Endothelial cell of umbilical vein (primary cell): ENCODE data around the gene PODNL1. TPM values are rescaled to one million over a fixed set of nuclear protein-coding genes. Genes with fewer than 3 reads are reported as not detected.

Experiments used
- BruUV-seq: library from RNA; stranded (reverse); fragments of 400-500 nt; replicated peaks from 2 replicates; lab custom pipeline; 2021; lab: Mats Ljungman, UMichigan
- CTCF ChIA-PET: fragments of 300-600, 350-600 bp; sonication (Branson Sonifier 250); formaldehyde crosslinking; loops from one replicate; lab custom pipeline; 2021; ENCODE audit warnings: antibody characterized with exemption, inconsistent platforms; lab: Charles Lee
- POLR2A ChIA-PET: fragments of 300-600, 350-600 bp; sonication (Branson Sonifier 250); formaldehyde crosslinking; loops from one replicate; lab custom pipeline; 2021; ENCODE audit warnings: antibody characterized with exemption, inconsistent platforms; lab: Charles Lee
- DNase-seq: peaks from one replicate; pipeline ENCODE4 v3.0.0-alpha.2; 2011; ENCODE audit warnings: low read depth, low spot score
- FAIRE-seq: peaks from 2 replicates; lab custom pipeline; 2011; peaks lifted over from hg19 to GRCh38; lab: Jason Lieb, UNC
- H2AFZ ChIP-seq: 2 replicates; pipeline ENCODE4 v1.6.0; 2012; ENCODE audit warnings: low read depth, low read length, control low read depth, inconsistent platforms
- H3K27ac ChIP-seq: 2 replicates; pipeline ENCODE4 v1.5.1; 2011; ENCODE audit warnings: low read depth, mild to moderate bottlenecking, control low read depth, low read length, moderate library complexity; ENCODE audit not compliant: insufficient read depth
- H3K27me3 ChIP-seq, 2 experiments: 2 replicates each; pipeline versions ENCODE4 v1.6.0 to v1.6.1; 2011; ENCODE audit warnings: low read length in 2 of 2, mixed read lengths in 1 of 2; ENCODE audit not compliant: control insufficient read depth in 2 of 2, insufficient read depth in 2 of 2
- H3K36me3 ChIP-seq, 2 experiments: 2 replicates in 1 of 2; 3 replicates in 1 of 2; pipeline ENCODE4 v1.5.1; 2011; ENCODE audit warnings: low read length in 2 of 2, mild to moderate bottlenecking in 1 of 2, moderate library complexity in 1 of 2; ENCODE audit not compliant: control insufficient read depth in 2 of 2, insufficient read depth in 2 of 2; ENCODE audit errors: extremely low read depth in 1 of 2
- H3K4me1 ChIP-seq: 3 replicates; pipeline ENCODE4 v1.5.1; 2011; ENCODE audit warnings: mild to moderate bottlenecking, low read length; ENCODE audit not compliant: control insufficient read depth, insufficient read depth; ENCODE audit errors: extremely low read depth
- H3K4me2 ChIP-seq: 2 replicates; pipeline ENCODE4 v1.6.1; 2011; ENCODE audit warnings: low read length, control low read depth, mixed read lengths; ENCODE audit not compliant: insufficient read depth
- H3K4me3 ChIP-seq, 3 experiments: fragments of 200-600 bp in 1 of 3; sonication (generic), shearing (Covaris generic) in 1 of 3; replicated peaks in 1 of 3; 2 replicates each; pipeline ENCODE4 v1.5.1; 2011 to 2016; ENCODE audit warnings: control low read depth in 3 of 3, low read length in 3 of 3, mild to moderate bottlenecking in 2 of 3, inconsistent platforms in 1 of 3, low read depth in 1 of 3, moderate library complexity in 1 of 3; ENCODE audit not compliant: insufficient read depth in 1 of 3
- H3K79me2 ChIP-seq: 2 replicates; pipeline ENCODE4 v1.6.0; 2012; ENCODE audit warnings: low read length, inconsistent platforms; ENCODE audit not compliant: control insufficient read depth, insufficient read depth
- H3K9ac ChIP-seq: replicated peaks from 2 replicates; pipeline ENCODE3; 2011; ENCODE audit warnings: low read length, control low read depth; ENCODE audit not compliant: insufficient read depth; ENCODE audit errors: extremely low read depth
- H3K9me1 ChIP-seq: replicated peaks from 3 replicates; pipeline ENCODE4 v1.6.0; 2011; ENCODE audit warnings: mild to moderate bottlenecking, low read length; ENCODE audit not compliant: control insufficient read depth, insufficient read depth; ENCODE audit errors: extremely low read depth
- H3K9me3 ChIP-seq: replicated peaks from 2 replicates; pipeline ENCODE4 v1.5.1; 2012; ENCODE audit warnings: low read length, inconsistent platforms; ENCODE audit not compliant: control insufficient read depth, insufficient read depth
- H4K20me1 ChIP-seq: replicated peaks from 2 replicates; pipeline ENCODE3; 2011; ENCODE audit warnings: mild to moderate bottlenecking, low read length; ENCODE audit not compliant: control insufficient read depth, insufficient read depth; ENCODE audit errors: extremely low read depth
- EZH2 ChIP-seq: IDR thresholded peaks from 2 replicates; pipeline ENCODE4 v1.6.1; 2012; ENCODE audit warnings: borderline replicate concordance, low read depth, mild to moderate bottlenecking, moderate library complexity, low read length, inconsistent platforms; ENCODE audit not compliant: severe bottlenecking
- FOS ChIP-seq: IDR thresholded peaks from 2 replicates; pipeline ENCODE4 v1.6.1; 2011; ENCODE audit warnings: mild to moderate bottlenecking, low read length, moderate library complexity, borderline replicate concordance; ENCODE audit not compliant: insufficient read depth
- GATA2 ChIP-seq: IDR thresholded peaks from 2 replicates; pipeline ENCODE4 v1.7.0; 2011; ENCODE audit warnings: low read depth, mild to moderate bottlenecking, moderate library complexity, mixed read lengths, low read length; ENCODE audit not compliant: insufficient read length, insufficient read depth
- JUN ChIP-seq: IDR thresholded peaks from 2 replicates; pipeline ENCODE4 v1.6.1; 2011; ENCODE audit warnings: borderline replicate concordance, low read depth; ENCODE audit not compliant: insufficient read length, insufficient read depth
- MAX ChIP-seq: IDR thresholded peaks from 2 replicates; pipeline ENCODE4 v1.6.1; 2011; ENCODE audit not compliant: insufficient read depth, insufficient read length
- MYC ChIP-seq: IDR thresholded peaks from one replicate; pipeline ENCODE4 v1.6.1; 2011; ENCODE audit warnings: mild to moderate bottlenecking, low read depth, low read length
- POLR2A ChIP-seq: IDR thresholded peaks from 2 replicates; pipeline ENCODE4 v1.6.1; 2012; ENCODE audit warnings: low read depth, mild to moderate bottlenecking, control low read depth, low read length
- dilution Hi-C: fragments of 300-500 bp; cut with MboI; formaldehyde crosslinking; loops from one replicate; pipeline ENCODE4 v1.15.0; 2019; ENCODE audit warnings: low sequenced_read_pairs; ENCODE audit not compliant: extremely low pct_ligation_motif_present
- intact Hi-C: fragments of 100-400 bp; cut with micrococcal nuclease; formaldehyde crosslinking; loops from one replicate; pipeline ENCODE4 v1.10.0; 2022
- polyA plus RNA-seq, 4 experiments: library from polyadenylated mRNA; depleted of rRNA in 3 of 4; stranded (reverse) in 3 of 4; unstranded in 1 of 4; fragments of >200 nt; gene quantifications; 2 replicates each; pipeline versions ENCODE4 v1.2.1 to v1.2.3, GENCODE V29; 2011 to 2012; ENCODE audit warnings: missing spikeins in 1 of 4
- total RNA-seq: library from RNA; stranded (reverse); gene quantifications from 2 replicates; pipeline ENCODE4 v1.2.3, GENCODE V29; 2021
- TF ChIP-seq, protein P1 (sequence below), 2 donors: IDR thresholded peaks; 1 replicate in 1 of 2; 2 replicates in 1 of 2; pipeline ENCODE4 v1.5.1; 2011; ENCODE audit warnings: low read length in 2 of 2, mild to moderate bottlenecking in 2 of 2, moderate library complexity in 2 of 2, control low read depth in 1 of 2, inconsistent platforms in 1 of 2, low read depth in 1 of 2; ENCODE audit not compliant: insufficient read depth in 1 of 2; ENCODE audit errors: extremely low read depth in 1 of 2

PODNL1 gene
- total and polyA plus RNA-seq, 2 donors (not counting 3 experiments of a cell fraction or from before 2014, with no cell fraction given): 0.21 TPM; not detected in 1

- H2AFZ ChIP-seq: no peak overlapping the region
- no peak overlapping the region for H3K9ac ChIP-seq
- FAIRE-seq: no peak
- H3K79me2 ChIP-seq: no peaks in the 10 kb centered on the region
- H3K27me3 ChIP-seq: peaks cover 0 to 3% of the 10 kb centered on the region in 2 experiments
- ChIA-PET CTCF (interaction anchor here (1.7 kb wide), 1 partner anchor 97 kb away, joined by 4 read pairs; the partner anchor contains the start of gene IL27RA), POLR2A (no interaction called here)
- no peaks in the 10 kb centered on the region for H4K20me1 ChIP-seq
- H3K27ac ChIP-seq: no peak overlapping the region
- DNase-seq: no peak
- H3K4me1 ChIP-seq: no peaks in the 10 kb centered on the region
- TF ChIP-seq MYC (no peak), MAX (peak; percentile 5), JUN (no peak), POLR2A (no peak)
- H3K9me1 ChIP-seq: no peaks in the 10 kb centered on the region
- dilution Hi-C loops (no loop called here), intact Hi-C loops (no loop called here)
- H3K9me3 ChIP-seq: no peaks in the 10 kb centered on the region
- H3K4me2 ChIP-seq: no peak overlapping the region
- peaks cover 0 to 2% of the 10 kb centered on the region in 2 experiments for H3K36me3 ChIP-seq
- BruUV-seq: no TSS peak
- no peak overlapping the region for H3K4me3 ChIP-seq
Observed at GRCh38 chr19:13934785-13935109, 3.5 kb downstream of the PODNL1 start.

DNA sequence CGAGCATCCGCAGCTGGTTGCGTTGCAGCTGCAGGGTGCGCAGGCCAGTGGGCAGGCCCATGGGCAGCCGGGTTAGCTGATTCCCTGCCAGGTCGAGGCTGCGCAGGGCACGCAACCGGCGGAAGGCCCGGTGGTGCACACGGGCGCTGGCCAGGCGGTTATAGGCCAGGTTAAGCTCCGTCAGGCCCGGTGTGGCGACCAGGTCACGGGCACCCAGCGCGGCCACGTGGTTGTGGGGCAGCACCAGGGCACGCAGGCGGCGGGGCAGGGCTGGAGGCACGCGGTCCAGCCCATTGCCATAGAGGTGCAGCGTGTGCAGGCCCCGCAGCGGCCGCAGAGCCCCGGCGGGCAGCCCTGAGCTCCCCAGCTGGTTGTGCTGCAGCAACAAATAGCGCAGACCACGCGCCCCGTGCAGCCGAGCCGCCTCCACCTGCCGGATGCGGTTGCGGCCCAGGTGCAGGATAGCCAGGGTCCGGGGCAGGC is 5.3 kb downstream of the PODNL1 start:
- BruUV-seq: no TSS peak
- TF ChIP-seq EZH2 (no peak), FOS (no peak), POLR2A (no peak), GATA2 (no peak), JUN (no peak), MAX (no peak)
- TF ChIP-seq, protein P1, sequence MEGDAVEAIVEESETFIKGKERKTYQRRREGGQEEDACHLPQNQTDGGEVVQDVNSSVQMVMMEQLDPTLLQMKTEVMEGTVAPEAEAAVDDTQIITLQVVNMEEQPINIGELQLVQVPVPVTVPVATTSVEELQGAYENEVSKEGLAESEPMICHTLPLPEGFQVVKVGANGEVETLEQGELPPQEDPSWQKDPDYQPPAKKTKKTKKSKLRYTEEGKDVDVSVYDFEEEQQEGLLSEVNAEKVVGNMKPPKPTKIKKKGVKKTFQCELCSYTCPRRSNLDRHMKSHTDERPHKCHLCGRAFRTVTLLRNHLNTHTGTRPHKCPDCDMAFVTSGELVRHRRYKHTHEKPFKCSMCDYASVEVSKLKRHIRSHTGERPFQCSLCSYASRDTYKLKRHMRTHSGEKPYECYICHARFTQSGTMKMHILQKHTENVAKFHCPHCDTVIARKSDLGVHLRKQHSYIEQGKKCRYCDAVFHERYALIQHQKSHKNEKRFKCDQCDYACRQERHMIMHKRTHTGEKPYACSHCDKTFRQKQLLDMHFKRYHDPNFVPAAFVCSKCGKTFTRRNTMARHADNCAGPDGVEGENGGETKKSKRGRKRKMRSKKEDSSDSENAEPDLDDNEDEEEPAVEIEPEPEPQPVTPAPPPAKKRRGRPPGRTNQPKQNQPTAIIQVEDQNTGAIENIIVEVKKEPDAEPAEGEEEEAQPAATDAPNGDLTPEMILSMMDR (IDR thresholded peaks at IDR 0.05; ENCODE audit: extremely low read depth in 1 of 2, insufficient read depth in 1 of 2, low read depth in 1 of 2, low read length in 2 of 2): no peak
- POLR2A ChIA-PET: no interaction called here
- Histone ChIP-seq H3K27me3 (peaks cover 0 to 3% of the 10 kb centered on the region in 2 experiments), H3K36me3 (peaks cover 0 to 2% of the 10 kb centered on the region in 2 experiments), H4K20me1 (no peaks in the 10 kb centered on the region), H2AFZ (no peak overlapping the region), H3K9ac (no peak overlapping the region), H3K4me3 (no peak overlapping the region), H3K9me1 (no peaks in the 10 kb centered on the region), H3K4me1 (no peaks in the 10 kb centered on the region), H3K4me2 (no peak overlapping the region), H3K27ac (no peak overlapping the region), H3K9me3 (no peaks in the 10 kb centered on the region), H3K79me2 (no peaks in the 10 kb centered on the region)
- intact Hi-C loops: no loop called here
- FAIRE-seq (no peak), DNase-seq (no peak)
- CTCF ChIA-PET: interaction anchor here (1.3 to 2.0 kb wide), 4 partner anchors 9 to 126 kb away, joined by 3 to 9 read pairs (median 4); partner anchors contain the start of gene IL27RA
- dilution Hi-C loops: no loop called here
